Measurements from ENCODE around the gene NCKAP1.

DNA sequence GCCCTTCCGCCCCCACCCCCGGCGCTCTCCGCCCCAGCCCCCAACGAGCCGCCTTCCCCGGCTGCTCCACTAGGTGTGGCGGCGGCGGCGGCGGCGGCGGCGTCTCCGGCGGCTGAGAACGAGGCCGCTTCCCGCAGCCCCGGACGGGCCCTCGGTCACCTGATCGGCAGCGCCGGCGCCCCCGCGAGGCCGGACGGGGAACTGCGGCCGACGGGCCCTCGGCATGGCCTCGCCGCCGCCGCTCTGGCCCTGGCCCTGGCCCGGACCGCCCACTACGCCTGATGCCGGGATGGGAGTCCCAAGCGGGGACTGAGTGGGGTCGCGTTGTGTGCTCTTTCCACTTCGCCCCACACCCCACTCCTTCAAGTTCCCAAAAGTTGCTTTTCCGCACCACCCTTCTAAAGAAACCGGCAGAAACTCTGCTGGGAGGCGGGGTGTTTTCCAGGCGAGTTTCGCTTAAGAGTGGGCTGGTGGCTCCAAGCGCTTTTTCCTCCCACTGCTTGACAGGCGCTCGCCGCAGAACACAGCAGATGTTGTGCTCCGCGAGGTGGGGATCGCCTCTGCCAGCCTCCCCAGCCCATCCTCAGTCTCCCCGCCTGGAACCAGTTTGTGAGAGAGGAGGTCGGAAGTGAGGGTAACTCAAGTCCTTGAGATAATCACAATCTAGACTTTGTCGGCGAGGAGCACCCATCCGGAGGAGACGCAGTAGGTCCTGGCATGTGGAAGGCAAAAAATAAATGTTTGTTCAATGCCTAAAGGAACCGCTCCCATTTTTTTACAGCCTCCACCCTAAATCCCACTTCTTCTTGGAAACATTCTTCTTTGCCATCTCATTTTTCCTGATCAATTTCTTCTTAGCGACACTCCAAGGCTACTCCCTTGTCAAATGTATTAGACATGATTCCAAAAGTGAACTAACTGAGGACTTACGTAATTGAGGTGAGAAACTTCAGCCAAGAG lies at the start of gene NCKAP1:
- peak; percentile 65 for TF ChIP-seq CTCF (conservative IDR thresholded peaks at IDR 0.05; ENCODE audit: low read depth, low read length)
- TF ChIP-seq EZH2 (IDR thresholded peaks at IDR 0.05; ENCODE audit: low read length, unreplicated experiment), result no peak
